ENCODE data around the gene PHACTR3.

- no peak for TF ChIP-seq CTCF (conservative IDR thresholded peaks at IDR 0.05 in 1 of 2, IDR thresholded peaks at IDR 0.05 in 1 of 2; ENCODE audit: low read depth in 1 of 2, low read length in 2 of 2)
- TF ChIP-seq EZH2 (IDR thresholded peaks at IDR 0.05; ENCODE audit: low read length, missing control alignments), result no peak
These were observed 32.5 kb downstream of the PHACTR3 start for GRCh38 chr20:59636766-59637370.
